Fibroblast of peridontal ligament (primary cell): ENCODE results near the gene ADD3.
A peak's percentile ranks its signal among the peaks of the same experiment; 100 is the strongest.

Source experiments
- DNase-seq: peaks from one replicate; pipeline ENCODE4 v3.0.0-alpha.2; 2010; ENCODE audit errors: extremely low read depth

ADD3 gene

GRCh38 chr10:110003524-110003885, 4.3 kb upstream of the ADD3 start:
- DNase-seq = peak; percentile 19

- DNase-seq = peak; percentile 97
Measured at GRCh38 chr10:110005719-110006118, 2.1 kb upstream of the ADD3 start.

GRCh38 chr10:110006358-110007160, 1.2 kb upstream of the ADD3 start:
- peak; percentile 75 for DNase-seq

DNA sequence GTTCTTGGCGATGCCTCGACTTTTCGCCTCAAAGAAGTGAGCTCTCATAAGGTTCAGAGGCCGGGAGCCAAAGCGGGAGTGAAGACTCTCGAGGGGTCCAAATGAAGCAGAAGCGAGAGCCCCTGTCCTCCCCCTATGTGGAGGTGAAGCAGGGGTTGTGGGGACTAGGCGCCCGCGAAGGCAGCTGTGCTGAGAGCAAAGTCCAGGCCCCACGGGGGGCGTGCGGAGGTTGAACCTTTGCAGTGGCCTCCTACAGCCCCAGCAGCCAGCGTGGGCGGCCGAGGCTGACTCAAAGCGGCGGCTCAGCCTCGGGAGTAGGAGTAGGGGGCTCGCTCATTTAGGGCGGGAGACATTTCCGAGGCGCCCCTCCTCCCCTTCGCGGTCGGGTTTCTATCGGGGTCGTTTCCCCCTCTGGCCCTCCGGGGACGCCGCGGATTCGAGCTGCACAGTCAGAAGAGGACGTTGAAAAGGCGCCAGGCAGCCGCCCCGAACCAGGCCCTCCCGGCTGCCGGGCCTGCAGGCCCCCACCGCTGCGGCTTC, 553 bp upstream of the ADD3 start:
- DNase-seq = no peak

DNA sequence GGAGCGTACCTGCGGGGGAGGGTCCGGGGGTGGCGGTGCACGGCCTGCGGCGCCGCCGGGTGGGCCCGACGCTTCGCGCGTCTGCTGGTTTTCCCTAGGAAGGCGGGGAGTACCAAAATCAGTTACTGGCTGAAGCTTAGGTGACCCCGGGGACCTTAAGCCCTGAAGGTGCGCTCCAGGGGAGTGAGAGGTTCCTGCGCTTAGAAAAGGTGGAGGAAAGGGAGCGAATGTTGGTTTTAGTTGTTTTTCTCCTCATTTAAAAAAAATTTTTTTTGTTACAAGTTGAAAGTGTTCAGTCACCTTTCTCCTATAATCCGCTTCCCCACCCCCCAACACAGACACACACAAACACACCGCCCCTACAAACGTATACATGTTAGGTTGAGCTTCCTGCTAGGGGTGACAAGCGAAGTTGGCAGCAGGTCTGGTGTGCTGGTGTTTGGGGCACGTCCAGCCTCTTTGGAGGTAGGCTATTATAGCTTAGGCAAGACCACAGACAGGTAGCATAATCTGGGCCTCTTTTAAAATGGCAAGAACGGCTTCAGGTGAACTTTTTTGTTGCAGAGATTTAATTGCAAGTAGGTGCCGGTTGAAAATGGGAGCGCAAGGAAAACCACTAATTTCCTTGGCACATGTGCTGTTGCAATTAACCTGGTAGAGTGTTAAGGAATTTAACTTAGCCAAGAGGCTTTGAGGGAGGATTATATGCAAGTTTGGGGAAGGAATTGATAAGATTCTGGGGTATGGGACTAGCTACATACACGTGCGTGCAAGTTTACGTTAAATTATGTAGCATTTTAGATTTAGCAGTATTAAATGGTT, 945 bp downstream of the ADD3 start:
- no peak for DNase-seq

DNA sequence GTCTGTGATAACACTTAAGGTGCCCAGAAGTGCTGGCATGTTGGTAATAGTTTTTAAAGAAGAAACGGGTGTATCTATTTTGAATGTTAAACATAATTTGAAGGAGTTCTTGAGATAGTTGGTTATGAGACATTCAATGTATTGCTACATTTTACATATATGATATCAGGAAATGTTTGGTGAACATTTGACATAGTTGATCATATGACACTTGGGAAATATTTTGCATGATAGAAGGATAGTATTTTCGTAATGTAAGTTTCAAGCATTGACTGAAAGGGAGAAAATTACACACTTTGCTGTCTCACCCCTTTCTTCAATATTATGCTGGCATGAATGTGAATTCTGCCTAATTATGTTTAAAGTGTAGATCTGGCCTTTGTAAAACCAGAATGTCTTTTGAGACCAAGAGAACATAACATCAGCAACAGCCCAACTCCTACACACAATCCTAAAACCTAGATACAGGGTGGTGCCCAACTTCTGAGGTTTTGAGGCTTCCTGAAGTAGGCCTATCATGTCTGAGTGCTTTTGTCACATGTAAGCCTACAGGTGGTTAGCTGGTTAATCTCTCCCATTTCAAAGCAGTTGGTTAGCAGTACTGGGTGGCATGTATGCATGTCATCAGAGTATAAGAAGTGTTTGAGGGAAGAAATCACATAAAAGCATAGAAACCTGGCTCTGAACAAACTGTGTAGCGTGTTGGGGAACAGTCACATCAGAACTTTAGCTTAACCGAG, 2.1 kb downstream of the ADD3 start:
- DNase-seq = no peak

- DNase-seq = no peak
Measured at GRCh38 chr10:110010486-110011378, 2.9 kb downstream of the ADD3 start.

DNA sequence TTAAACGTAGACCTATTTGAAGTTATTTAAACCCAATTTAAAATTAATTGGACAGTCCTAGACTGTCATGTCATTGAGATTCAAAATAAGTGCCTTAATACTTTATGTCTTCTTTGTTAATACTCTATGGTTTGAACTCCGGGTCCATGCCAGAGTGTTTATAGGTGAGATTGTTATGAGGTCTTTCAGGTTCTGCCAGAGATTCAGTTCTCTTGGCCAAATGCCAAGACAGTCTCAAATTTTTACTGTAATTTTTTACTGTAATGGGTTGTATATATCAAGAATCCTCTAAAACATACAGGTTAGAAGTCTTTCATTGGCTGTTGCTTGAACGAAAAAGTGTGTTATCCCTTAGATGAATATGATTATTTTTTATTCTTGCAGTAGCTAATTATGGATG, 3.9 kb downstream of the ADD3 start:
- no peak for DNase-seq

DNA sequence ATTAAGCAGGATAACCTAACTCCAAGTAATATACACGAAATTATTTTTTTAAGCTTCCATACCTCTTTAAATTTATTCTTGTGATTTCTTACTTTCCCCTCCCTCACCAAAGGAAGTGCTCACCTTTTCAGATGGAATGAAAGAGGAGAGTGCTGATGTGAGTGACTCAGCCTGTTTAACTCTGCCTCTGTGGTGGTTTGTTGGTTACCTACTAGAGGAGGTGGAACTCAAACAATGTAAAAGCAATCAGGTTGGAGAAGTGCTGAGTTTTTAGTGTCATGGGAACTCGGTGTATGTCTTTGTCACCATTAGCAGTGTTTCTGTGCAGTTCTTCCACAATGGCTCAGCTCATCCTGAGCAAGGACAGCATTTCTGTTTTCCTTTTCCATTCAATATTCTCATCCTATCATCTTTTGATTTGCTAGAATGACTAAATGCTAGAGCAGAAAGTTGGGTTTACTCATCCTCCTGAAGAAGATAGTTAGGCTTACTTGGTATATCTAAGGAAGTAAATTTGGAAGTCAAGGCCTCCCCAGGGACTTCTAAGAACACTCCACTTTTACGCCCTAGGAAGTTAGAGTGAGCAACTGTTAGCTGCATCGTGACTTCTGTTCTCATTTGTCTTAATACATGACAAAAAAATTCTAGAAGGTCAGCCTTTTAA, 6.0 kb downstream of the ADD3 start:
- no peak for DNase-seq

DNA sequence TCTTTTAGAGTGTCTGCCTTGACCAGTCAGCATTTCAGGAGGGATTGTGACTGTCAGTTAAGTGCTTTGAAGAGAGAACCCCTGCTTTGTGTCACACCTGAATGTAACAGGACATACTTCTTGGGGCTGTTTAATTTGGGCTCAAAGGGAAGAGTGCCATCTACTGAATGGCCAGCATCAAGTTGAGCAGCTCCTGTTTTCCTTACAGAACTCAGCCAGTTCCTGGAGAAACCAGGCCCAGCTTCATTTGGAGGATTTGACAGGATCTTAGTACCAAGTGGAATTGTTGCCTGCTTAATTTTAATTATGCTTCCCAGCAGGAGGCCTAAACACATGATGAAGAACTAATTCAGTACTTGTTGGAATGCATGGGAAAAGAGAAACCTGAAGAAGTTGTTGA, 8.3 kb downstream of the ADD3 start:
- peak; percentile 47 for DNase-seq

DNA sequence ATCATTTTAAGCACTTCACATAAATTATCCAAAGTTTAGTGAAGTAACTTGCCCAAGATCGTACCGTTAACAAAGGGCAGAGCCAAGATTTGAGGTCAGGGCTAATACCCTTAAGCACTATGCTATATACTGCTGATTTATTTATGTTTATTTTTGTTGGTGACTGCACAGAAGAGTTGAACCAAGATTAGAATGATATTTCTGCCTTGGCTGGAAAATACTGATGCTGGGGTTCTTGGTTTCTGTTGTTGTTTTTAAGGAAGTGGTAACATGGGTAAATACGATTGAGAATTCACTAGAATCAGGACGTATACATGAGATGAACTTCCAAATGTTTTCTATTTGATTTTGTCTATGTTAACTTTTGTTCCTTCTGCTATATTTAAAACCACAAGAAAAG, 9.3 kb downstream of the ADD3 start:
- no peak for DNase-seq

DNA sequence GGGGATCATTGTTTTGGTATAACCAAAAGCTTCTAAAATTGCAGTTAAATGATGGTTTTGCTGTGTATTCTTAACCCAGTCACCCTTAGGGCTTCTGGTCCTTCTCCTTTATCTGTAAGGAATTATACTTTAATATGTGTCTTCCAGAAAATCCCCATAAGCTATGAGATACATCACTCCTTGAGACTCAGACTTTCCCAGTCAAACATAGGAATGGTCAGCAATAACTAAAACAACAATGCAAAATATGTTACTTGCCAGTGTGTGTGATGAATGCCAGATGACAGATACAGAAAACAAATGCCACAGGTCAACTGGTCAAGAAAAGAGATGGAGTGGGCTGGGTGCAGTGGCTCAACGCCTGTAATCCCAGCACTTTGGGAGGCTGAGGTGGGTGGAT, 10.1 kb downstream of the ADD3 start:
- peak; percentile 56 for DNase-seq

DNA sequence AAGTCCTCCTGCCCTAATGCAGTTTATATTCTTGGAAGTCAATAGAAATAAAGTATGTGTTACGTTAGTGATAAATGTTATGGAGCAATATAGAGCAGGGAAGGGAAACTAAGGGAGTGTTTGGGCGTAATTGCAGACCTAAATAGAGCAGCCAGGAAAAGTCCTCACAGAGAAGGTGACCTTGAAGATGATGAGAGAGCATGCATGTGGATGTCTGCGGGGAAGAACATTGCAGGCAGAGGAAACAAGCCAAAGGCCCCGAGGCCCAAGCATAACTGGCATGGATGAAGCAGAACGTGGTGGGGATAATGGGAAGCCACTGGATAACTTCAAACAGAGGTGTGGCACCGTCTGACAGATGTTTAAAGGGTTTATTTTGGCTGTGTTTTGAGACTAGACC, 12.5 kb downstream of the ADD3 start:
- DNase-seq = no peak

GRCh38 chr10:110022716-110023504, 15.1 kb downstream of the ADD3 start:
- no peak for DNase-seq

DNA sequence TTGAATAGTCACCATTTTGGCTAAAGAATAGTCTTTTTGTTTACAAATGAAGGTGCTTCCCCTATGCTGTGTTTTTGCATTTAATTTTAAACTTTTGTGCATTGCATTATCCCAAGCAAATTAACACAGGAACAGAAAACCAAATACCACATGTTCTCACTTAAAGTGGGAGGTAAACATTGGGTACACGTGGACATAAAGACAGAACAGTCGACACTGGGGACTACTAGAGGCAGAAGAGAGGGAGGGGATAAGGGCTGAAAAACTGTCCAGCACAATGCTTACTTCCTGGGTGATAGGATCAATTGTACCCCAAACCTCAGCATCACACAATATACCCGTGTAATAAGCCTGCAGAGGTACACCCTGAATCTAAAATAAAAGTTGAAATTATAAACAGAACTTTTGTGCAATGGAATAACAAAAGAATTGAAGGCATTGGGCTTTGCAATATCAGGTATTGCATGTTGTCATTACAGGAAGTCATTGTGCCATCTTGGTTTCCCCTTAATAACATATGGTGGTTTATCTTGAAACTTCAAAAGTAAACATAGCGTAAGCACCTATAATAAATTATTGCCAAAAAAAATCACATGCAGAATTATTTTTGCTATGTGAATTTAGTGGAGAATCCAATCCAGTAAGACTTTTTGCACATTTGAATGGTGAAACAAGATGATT, 16.1 kb downstream of the ADD3 start:
- DNase-seq = no peak

GRCh38 chr10:110029450-110029849, 21.7 kb downstream of the ADD3 start:
- DNase-seq = peak; percentile 66

DNA sequence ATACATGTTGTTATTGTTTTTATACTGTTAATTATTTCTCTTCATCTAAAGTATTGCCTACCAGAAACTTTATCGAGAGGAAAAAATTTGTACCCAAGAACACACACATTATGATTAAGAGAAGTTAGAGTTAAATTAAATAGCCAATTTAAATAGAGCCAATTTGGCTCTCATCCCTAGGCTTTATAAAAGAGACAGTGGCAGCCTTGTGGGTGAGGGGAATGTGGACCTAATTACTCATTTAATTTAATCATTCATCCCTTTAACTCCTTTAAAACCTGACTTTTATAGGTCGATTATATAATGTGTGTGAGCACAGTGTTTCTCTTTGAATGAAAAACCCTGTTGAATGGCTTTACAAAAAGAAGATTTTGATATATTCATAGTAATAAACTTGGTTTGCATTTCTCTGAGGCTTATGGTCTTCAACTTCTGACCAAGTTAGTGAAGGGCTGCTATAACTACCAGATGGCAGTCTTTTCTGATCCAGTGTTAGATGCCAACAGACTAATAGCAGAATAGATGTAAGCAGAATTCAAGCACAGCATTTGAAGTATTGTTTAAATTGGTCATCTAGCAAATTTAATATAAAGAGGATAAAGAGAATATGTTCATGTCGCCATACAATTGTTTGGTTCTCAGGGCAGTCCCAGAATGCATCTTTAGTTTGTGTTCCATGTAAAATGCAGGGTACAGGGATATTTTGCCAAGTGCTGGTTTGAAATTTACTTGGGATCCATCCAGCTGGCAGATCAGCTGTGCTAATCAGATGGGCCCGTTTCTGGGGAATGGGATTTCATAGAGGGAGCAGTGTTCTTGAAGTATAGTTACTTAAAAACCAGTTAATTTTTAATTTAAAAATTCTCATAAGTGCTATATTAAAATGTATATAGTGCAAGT, 25.3 kb downstream of the ADD3 start:
- peak; percentile 36 for DNase-seq

DNA sequence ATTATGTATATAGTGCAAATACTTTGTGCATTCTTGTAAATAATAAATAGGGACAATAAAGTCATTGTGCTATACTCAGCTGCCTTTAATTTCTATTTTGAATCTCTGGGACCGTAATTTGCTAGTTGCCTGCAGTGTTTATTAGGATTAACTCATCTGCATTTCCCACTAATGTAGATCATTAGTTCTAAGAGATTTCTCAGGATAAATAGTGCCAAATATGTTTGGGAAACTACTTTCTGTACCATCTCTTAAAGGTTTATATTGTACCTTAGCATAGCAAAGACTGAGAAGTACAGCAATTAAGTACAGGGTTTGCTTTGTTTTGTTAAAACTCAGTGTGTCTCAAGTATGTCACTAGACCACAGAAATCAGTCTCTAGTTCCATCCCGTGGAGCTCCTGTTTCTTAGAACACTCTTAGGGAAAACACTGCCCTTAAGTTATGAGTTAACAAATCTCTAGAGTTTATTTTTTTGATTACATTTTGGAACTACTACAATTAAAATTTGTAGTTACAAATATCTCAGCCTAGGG, 26.0 kb downstream of the ADD3 start:
- peak; percentile 28 for DNase-seq
